Coronary artery (tissue), 2 donors: ENCODE results near the gene SBK1.

Source experiments
- DNase-seq: peaks from one replicate; pipeline ENCODE4 v3.0.0-alpha.2; 2017; ENCODE audit warnings: low spot score
- H3K27ac ChIP-seq, 2 donors: fragments of 200-600 bp; sonication (generic); one replicate each; pipeline ENCODE4 v1.5.1; 2016 to 2019
- H3K4me3 ChIP-seq: fragments of 200-600 bp; sonication (generic); 2 replicates; pipeline ENCODE4 v1.5.1; 2016; ENCODE audit warnings: mild to moderate bottlenecking, moderate library complexity
- TF ChIP-seq, protein P1 (sequence below): fragments of 200-600 bp; sonication (generic); IDR thresholded peaks from one replicate; pipeline ENCODE4 v1.5.1; 2019; ENCODE audit warnings: antibody characterized with exemption

The SBK1 gene

DNA sequence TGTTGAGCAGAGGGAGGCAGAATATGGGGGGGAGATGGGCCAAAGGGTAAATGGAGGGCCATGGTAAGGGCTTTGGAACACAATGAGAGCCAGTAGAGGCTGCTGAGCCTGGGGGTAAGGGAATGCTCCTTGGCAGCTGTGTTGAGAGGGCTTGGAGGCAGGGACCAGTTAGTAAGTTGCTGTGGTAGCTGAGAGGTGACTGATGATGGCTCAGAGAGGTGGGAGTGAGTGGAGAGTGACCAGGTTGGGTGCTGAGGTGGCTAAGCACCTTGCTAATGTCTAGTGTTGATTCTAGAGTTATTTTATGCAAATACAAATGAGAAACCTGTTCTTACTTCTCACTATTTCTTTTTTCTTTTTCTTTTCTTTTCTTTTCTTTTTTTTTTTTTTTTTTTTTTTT is 10.8 kb downstream of the SBK1 start:
- DNase-seq = no peak
- Histone ChIP-seq H3K27ac (no peak overlapping the region), H3K4me3 (no peak overlapping the region)
- TF ChIP-seq, protein P1, sequence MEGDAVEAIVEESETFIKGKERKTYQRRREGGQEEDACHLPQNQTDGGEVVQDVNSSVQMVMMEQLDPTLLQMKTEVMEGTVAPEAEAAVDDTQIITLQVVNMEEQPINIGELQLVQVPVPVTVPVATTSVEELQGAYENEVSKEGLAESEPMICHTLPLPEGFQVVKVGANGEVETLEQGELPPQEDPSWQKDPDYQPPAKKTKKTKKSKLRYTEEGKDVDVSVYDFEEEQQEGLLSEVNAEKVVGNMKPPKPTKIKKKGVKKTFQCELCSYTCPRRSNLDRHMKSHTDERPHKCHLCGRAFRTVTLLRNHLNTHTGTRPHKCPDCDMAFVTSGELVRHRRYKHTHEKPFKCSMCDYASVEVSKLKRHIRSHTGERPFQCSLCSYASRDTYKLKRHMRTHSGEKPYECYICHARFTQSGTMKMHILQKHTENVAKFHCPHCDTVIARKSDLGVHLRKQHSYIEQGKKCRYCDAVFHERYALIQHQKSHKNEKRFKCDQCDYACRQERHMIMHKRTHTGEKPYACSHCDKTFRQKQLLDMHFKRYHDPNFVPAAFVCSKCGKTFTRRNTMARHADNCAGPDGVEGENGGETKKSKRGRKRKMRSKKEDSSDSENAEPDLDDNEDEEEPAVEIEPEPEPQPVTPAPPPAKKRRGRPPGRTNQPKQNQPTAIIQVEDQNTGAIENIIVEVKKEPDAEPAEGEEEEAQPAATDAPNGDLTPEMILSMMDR = no peak

DNA sequence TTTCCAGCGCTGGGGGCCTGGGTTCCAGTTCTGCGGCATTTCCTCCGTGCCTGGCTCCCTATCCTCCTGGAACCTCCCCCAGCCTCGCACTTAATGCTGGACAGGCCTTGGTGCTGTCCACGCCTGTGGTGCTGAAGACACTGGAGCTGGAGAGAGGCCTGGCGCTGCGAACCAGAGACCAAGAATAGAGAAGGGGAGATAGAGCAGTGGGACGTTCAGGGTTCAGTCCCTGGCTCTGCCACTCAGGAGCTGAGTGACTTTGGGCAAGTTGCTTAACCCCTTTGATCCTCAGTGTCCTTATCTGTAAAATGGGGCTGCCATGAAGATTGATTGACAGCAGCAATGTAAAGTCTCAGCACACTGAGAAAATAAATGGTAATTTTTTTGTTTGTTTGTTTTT is 11.9 kb downstream of the SBK1 start:
- TF ChIP-seq, protein P1 = no peak
- no peak for DNase-seq
- Histone ChIP-seq H3K27ac (no peak overlapping the region), H3K4me3 (no peak overlapping the region)

DNA sequence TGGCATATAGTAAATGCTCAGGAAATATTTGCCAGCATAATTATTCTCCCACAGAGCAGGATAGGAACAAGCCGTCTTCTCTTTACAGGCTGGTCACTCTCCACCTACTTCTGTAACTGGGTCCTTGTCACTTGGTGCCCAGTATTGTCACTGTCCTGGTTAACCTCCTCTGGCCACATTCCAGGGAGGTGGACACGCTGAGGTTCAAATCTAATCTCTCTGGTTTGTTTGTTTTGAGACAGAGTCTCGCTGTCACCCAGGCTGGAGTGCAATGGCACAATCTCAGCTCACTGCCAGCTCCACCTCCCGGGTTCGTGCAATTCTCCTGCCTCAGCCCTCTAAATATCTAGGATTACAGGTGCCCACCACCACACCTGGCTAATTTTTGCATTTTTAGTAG is 15.6 kb downstream of the SBK1 start:
- TF ChIP-seq, protein P1 = no peak
- Histone ChIP-seq H3K4me3 (no peak overlapping the region), H3K27ac (no peak overlapping the region)
- DNase-seq = no peak

DNA sequence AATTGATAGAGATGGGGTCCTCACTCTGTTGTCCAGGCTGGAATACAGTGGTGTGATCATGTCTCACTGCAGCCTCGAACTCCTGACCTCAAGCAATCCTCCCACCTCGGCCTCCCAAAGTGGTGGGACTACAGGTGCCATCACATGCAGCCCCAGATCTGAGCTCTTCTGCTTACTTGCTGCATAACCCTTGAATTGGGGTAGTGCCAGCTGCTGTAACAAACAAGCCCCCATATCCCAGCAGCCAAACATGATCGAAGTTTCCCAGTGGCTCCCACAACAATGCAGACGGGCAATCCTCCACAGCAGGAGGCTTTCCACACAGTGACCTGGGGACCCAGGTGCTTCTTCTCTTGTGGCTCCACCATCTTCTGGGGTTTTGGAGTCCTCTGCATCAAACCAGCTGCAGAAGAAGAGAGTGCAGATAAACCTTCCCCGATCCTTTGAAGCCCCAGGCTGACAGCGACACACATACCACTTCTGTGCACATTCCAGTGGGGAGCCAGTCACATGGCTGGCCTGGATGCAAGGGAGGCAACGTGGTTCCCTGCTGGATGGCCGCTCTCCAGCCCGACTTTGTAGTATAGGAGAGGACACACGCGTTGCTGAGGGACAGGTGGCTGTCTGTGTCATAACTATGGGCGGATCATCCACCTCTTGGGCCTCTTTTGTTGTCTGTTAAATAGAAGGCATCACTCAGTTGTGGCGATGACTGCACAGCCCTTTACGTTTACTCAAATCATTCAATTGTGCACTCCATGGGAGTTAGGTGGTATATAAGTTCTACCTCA is 16.7 kb downstream of the SBK1 start:
- H3K27ac ChIP-seq = no peak overlapping the region
- no peak overlapping the region for H3K4me3 ChIP-seq
- TF ChIP-seq, protein P1 = no peak
- no peak for DNase-seq

DNA sequence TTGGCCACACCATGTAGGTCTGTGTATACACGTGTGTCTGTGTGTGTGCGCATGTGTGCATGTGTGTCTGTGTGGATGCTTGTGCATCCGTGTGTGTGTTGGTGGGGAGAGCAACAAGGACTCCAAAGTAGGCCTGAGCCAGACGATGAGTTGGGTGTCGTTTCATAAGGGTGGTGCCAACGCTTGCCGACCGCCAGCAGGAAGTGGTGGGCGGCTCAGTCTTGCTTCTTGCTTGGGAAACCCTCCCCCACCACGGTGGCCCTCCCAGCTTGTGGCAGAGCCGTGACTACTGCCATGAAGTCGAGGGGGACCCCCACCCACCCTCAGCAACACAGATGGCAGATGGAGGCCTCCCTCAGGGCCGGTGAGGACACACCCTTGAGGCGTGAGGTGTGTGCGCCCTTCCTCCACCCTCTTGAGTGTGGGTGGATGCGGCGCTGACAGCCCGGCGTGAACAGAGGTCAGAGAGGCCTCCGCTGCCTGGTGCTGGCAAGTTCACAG is 17.5 kb downstream of the SBK1 start:
- no peak overlapping the region for H3K27ac ChIP-seq
- no peak for DNase-seq
- TF ChIP-seq, protein P1 = no peak
- no peak overlapping the region for H3K4me3 ChIP-seq

DNA sequence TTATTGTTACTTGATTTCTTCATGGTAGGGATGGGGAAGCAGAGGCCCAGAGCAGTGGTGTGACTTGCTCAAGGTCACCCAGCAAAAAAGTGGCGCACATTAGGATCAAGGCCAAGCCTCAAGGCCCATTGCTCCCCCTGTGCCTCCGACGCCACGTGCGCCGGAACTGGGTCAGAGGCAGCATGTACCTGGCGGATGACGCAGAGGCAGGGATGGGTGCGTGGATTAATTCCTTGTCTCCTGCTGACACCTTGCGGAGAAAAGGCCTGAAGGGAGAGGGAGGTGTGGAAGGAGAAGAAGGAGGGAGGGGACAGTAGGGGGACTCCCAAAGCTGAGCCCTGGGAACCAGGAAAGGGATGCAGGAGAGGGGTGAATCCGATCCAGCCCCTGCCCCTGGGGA is 18.5 kb downstream of the SBK1 start:
- TF ChIP-seq, protein P1 = no peak
- no peak for DNase-seq
- Histone ChIP-seq H3K27ac (no peak overlapping the region), H3K4me3 (no peak overlapping the region)

DNA sequence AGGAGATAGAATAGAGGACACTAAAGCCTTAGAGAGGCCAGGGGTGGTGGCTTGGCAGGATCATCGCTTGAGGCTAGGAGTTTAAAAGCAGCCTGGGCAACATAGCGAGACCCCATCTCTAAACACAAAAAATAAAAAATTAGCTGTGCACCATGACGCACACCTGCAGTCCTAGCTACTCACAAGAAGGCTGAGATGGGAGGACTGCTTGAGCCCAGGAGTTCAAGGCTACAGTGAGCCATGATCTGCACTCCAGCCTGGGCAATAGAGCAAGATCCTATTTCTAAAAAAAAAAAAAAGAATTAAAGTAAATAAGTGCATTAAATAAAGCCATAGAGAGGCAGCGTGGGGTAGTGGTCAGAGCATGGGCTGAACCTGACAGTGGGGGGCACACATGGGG is 19.1 kb downstream of the SBK1 start:
- TF ChIP-seq, protein P1 = no peak

More for the DNA sequence above, 19.1 kb downstream of the SBK1 start:
- no peak for DNase-seq
- no peak overlapping the region for H3K4me3 ChIP-seq
- no peak overlapping the region for H3K27ac ChIP-seq
